Esophagus squamous epithelium (tissue), 5 donors: Measurements from ENCODE around the gene PRKCB. TPM values are rescaled to one million over a fixed set of nuclear protein-coding genes. Genes with fewer than 3 reads are reported as not detected.

ENCODE experiments used
- DNase-seq: peaks from one replicate; lab custom pipeline; 2025; lab: John Stamatoyannopoulos, UW
- H3K27ac ChIP-seq, 4 donors: fragments of 200-600 bp; sonication (generic); one replicate each; pipeline ENCODE4 v1.5.1; 2016 to 2019; ENCODE audit warnings: mild to moderate bottlenecking in 1 of 4
- H3K27me3 ChIP-seq, 4 donors: fragments of 200-600 bp; sonication (generic); 1 replicate in 3 of 4; 2 replicates in 1 of 4; pipeline versions ENCODE4 v1.5.1 to v1.6.0; 2017 to 2021; ENCODE audit warnings: antibody characterized with exemption in 1 of 4
- H3K36me3 ChIP-seq, 3 donors: fragments of 200-600 bp; sonication (generic); one replicate each; pipeline ENCODE4 v1.5.1; 2016 to 2019
- H3K4me1 ChIP-seq, 3 donors: fragments of 200-600 bp; sonication (generic); one replicate each; pipeline ENCODE4 v1.5.1; 2017 to 2019
- H3K4me3 ChIP-seq, 4 donors: fragments of 200-600 bp; sonication (generic); 1 replicate in 3 of 4; 2 replicates in 1 of 4; pipeline ENCODE4 v1.5.1; 2016 to 2019; ENCODE audit warnings: mild to moderate bottlenecking in 2 of 4, moderate library complexity in 1 of 4
- H3K9me3 ChIP-seq, 3 donors: fragments of 200-600 bp; sonication (generic); one replicate each; pipeline ENCODE4 v1.5.1; 2016 to 2019
- CTCF ChIP-seq, 6 experiments: fragments of 450-650 bp in 4 of 6; fragments of 200-600 bp in 2 of 6; sonication (generic) in 2 of 6; IDR thresholded peaks; one replicate each; pipeline ENCODE4 v1.5.1; 2016 to 2019; ENCODE audit warnings: antibody characterized with exemption in 6 of 6, mild to moderate bottlenecking in 4 of 6, moderate library complexity in 4 of 6
- POLR2A ChIP-seq, 4 donors: fragments of 450-650 bp; IDR thresholded peaks; one replicate each; pipeline ENCODE4 v1.6.1; 2017; ENCODE audit warnings: antibody characterized with exemption in 4 of 4, mild to moderate bottlenecking in 4 of 4, moderate library complexity in 3 of 4
- WGBS, 2 donors: methylation state at CpG; one replicate each; pipeline ENCODE4 v1.1.5; 2018; 5-methylcytosine and 5-hydroxymethylcytosine counted together
- intact Hi-C: fragments of 100-400 bp; cut with DNase I; formaldehyde crosslinking; loops from one replicate; pipeline ENCODE4 v1.15.0; 2022
- total RNA-seq, 4 donors: library from RNA; depleted of rRNA; stranded (reverse); fragments of >200 nt; gene quantifications; one replicate each; pipeline ENCODE4 v1.1.0, GENCODE V29; 2016
- donor health status: DM: yes; HTN: yes; CAD: no.

PRKCB gene
- total RNA-seq, 4 donors from 2014 or later, result 0.38 to 4.0 (median 1.7) TPM

GRCh38 chr16:24168856-24169255 lies 333.1 kb downstream of the PRKCB start:
- DNase-seq, result no peak
- Histone ChIP-seq H3K27me3 (no peaks in the 10 kb centered on the region), H3K27ac (no peak overlapping the region), H3K4me1 (no peaks in the 10 kb centered on the region), H3K4me3 (no peak overlapping the region), H3K36me3 (no peaks in the 10 kb centered on the region), H3K9me3 (no peaks in the 10 kb centered on the region)
- no peak for TF ChIP-seq CTCF (IDR thresholded peaks at IDR 0.05)
- no peak for TF ChIP-seq POLR2A (IDR thresholded peaks at IDR 0.05)
- intact Hi-C loops, result no loop called here
- WGBS, 2 donors, result 64 to 74% methylated on average over 3 of the region's 3 CpGs

GRCh38 chr16:24170407-24170806 lies 334.6 kb downstream of the PRKCB start:
- intact Hi-C loops, result no loop called here
- Histone ChIP-seq H3K27me3 (no peaks in the 10 kb centered on the region), H3K9me3 (no peaks in the 10 kb centered on the region), H3K27ac (no peak overlapping the region), H3K36me3 (no peaks in the 10 kb centered on the region), H3K4me1 (peaks cover 0 to 7% (median 0%) of the 10 kb centered on the region in 3 donors), H3K4me3 (no peak overlapping the region)
- DNase-seq, result no peak
- TF ChIP-seq POLR2A (IDR thresholded peaks at IDR 0.05) (no peak), CTCF (IDR thresholded peaks at IDR 0.05) (no peak)
- WGBS, 2 donors, result 77 to 78% methylated on average over 5 of the region's 5 CpGs

- H3K36me3 ChIP-seq, result no peaks in the 10 kb centered on the region
- no peak overlapping the region for H3K4me3 ChIP-seq
- intact Hi-C loops, result no loop called here
- 70 to 93% methylated on average over 3 to 7 of the region's 7 CpGs for WGBS, 2 donors
- H3K27me3 ChIP-seq, result no peaks in the 10 kb centered on the region
- no peak overlapping the region for H3K27ac ChIP-seq
- peaks cover 0 to 7% (median 0%) of the 10 kb centered on the region in 3 donors for H3K4me1 ChIP-seq
- H3K9me3 ChIP-seq, result no peaks in the 10 kb centered on the region
- no peak for DNase-seq
- TF ChIP-seq CTCF (IDR thresholded peaks at IDR 0.05) (no peak), POLR2A (IDR thresholded peaks at IDR 0.05) (no peak)
Measured at GRCh38 chr16:24174504-24174903, 338.7 kb downstream of the PRKCB start.

GRCh38 chr16:24174957-24175356 lies 339.2 kb downstream of the PRKCB start:
- H3K27me3 ChIP-seq, result no peaks in the 10 kb centered on the region
- TF ChIP-seq CTCF (IDR thresholded peaks at IDR 0.05) (no peak), POLR2A (IDR thresholded peaks at IDR 0.05) (no peak)
- H3K9me3 ChIP-seq, result no peaks in the 10 kb centered on the region
- WGBS, 2 donors, result 51 to 80% methylated on average over 1 to 3 of the region's 3 CpGs
- H3K4me3 ChIP-seq, result no peak overlapping the region
- no peaks in the 10 kb centered on the region for H3K36me3 ChIP-seq
- intact Hi-C loops, result no loop called here
- DNase-seq, result no peak
- no peak overlapping the region for H3K27ac ChIP-seq
- H3K4me1 ChIP-seq, result peaks cover 0 to 7% (median 0%) of the 10 kb centered on the region in 3 donors

- DNase-seq, result no peak
- intact Hi-C loops, result no loop called here
- Histone ChIP-seq H3K9me3 (no peaks in the 10 kb centered on the region), H3K27ac (no peak overlapping the region), H3K36me3 (no peaks in the 10 kb centered on the region), H3K4me1 (peaks cover 0 to 7% (median 0%) of the 10 kb centered on the region in 3 donors), H3K27me3 (no peaks in the 10 kb centered on the region), H3K4me3 (no peak overlapping the region)
- TF ChIP-seq CTCF (IDR thresholded peaks at IDR 0.05) (no peak), POLR2A (IDR thresholded peaks at IDR 0.05) (no peak)
- 37 to 40% methylated on average over 4 of the region's 4 CpGs for WGBS, 2 donors
Measured at GRCh38 chr16:24178496-24178895, 342.7 kb downstream of the PRKCB start.
